ENCODE results near the gene RAB3GAP1.

DNA sequence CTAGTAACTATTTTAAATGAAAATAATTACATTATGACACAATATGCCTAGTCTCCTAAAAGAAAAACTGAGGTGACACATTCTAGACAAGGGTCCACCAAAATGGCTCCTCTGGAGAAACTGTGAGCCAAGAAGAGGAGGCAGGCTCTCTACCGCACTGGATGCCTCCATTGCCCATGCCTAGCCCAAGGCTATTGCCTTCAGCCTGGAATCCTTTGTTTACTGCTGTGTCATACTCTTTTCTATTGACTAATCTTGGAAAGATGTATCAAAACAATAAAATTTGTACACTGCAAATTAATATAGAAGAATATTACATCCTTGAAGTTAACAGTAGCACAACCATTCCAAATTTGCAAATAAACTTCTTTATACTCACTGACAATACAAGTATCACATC is 167.1 kb downstream of the RAB3GAP1 start:
- TF ChIP-seq, protein P1, sequence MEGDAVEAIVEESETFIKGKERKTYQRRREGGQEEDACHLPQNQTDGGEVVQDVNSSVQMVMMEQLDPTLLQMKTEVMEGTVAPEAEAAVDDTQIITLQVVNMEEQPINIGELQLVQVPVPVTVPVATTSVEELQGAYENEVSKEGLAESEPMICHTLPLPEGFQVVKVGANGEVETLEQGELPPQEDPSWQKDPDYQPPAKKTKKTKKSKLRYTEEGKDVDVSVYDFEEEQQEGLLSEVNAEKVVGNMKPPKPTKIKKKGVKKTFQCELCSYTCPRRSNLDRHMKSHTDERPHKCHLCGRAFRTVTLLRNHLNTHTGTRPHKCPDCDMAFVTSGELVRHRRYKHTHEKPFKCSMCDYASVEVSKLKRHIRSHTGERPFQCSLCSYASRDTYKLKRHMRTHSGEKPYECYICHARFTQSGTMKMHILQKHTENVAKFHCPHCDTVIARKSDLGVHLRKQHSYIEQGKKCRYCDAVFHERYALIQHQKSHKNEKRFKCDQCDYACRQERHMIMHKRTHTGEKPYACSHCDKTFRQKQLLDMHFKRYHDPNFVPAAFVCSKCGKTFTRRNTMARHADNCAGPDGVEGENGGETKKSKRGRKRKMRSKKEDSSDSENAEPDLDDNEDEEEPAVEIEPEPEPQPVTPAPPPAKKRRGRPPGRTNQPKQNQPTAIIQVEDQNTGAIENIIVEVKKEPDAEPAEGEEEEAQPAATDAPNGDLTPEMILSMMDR (IDR thresholded peaks at IDR 0.05), result no peak
- TF ChIP-seq ZFX (IDR thresholded peaks at IDR 0.05; ENCODE audit: borderline replicate concordance), result no peak

Measured in 22Rv1 (cell line).